ENCODE results near the gene COX4I2.

The COX4I2 gene

DNA sequence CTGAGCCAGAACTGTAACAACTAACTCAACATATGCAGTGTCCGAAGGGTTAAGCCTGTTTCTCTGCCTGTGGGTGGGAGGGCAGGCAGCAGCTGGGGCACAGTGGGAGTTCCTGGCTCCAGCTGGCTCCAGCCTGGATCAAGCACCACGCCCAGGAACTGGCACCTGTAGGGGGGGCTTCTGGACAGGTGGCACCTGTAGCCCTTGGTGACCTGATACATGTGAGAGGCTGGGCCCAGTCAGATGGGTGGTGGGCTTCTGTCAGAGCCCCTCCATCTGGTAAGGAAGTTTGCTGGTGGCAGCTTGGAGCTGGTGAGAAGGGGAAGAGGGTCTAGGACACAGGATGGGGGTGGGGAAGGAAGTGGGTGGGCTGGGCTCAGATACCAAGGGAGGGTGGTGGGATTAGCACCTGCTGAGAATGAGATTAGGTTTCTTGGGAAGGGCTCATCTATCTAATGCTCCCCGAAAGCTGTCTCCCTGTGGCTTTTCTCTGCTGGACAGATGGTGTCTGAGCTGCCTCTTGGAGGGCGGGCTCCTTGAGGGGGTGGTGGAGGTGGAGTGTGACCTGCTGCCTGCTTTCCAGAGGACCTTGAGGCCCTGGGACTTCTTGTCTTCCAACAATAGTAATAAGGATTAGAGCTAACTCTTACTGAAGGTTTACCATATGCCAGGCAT, 56.4 kb downstream of the COX4I2 start:
- H2BK120ac ChIP-seq (ENCODE audit: low read depth, low read length), result peak overlapping the region; percentile 9
- H3K27ac ChIP-seq (ENCODE audit: low read length, poor library complexity, severe bottlenecking), result peak overlapping the region; percentile 77
- no peak overlapping the region for H4K8ac ChIP-seq (ENCODE audit: low read length)
- H3K4ac ChIP-seq (ENCODE audit: low read depth in 1 of 2, low read length in 2 of 2), result no peak overlapping the region
- WGBS, result 76% methylated on average over 4 of the region's 4 CpGs
- no peaks in the 10 kb centered on the region for H3K79me1 ChIP-seq (replicated peaks; ENCODE audit: low read length, poor library complexity, severe bottlenecking)
- H3K9ac ChIP-seq (ENCODE audit: low read length), result peak overlapping the region; percentile 53
- no peak overlapping the region for H2AFZ ChIP-seq (ENCODE audit: low read depth, low read length)
- no peaks in the 10 kb centered on the region for H3K9me3 ChIP-seq (ENCODE audit: control insufficient read depth, low read length)
- peaks cover 47 to 75% of the 10 kb centered on the region in 2 experiments for H3K36me3 ChIP-seq (ENCODE audit: control insufficient read depth in 1 of 2, insufficient read depth in 2 of 2, low read depth in 1 of 2, low read length in 2 of 2)
- peak overlapping the region in 1 of 2 experiments; percentile 72 for H2BK12ac ChIP-seq (ENCODE audit: low read length in 2 of 2)
- no peak overlapping the region for H3K14ac ChIP-seq (ENCODE audit: low read length in 2 of 2)
- H2BK15ac ChIP-seq (ENCODE audit: low read depth, poor library complexity, severe bottlenecking), result no peak overlapping the region
- H3K4me3 ChIP-seq (ENCODE audit: insufficient read depth in 1 of 2, low read depth in 1 of 2, low read length in 2 of 2), result no peak overlapping the region
- H3K23ac ChIP-seq (ENCODE audit: low read length in 2 of 2), result no peak overlapping the region
- peaks cover 43% of the 10 kb centered on the region for H3K4me1 ChIP-seq (ENCODE audit: control insufficient read depth, insufficient read depth, low read depth, low read length)
- peak overlapping the region; percentile 86 for H4K91ac ChIP-seq (ENCODE audit: low read length)
- peak overlapping the region; percentile 91 for H2AK5ac ChIP-seq (ENCODE audit: low read length, severe bottlenecking)
- peak overlapping the region; percentile 32 for H3K4me2 ChIP-seq (ENCODE audit: low read length, poor library complexity, severe bottlenecking)
- H3K27me3 ChIP-seq (ENCODE audit: control insufficient read depth in 1 of 2, insufficient read depth in 1 of 2, low read length in 2 of 2), result no peaks in the 10 kb centered on the region
- H3K18ac ChIP-seq (ENCODE audit: low read depth in 1 of 2, low read length in 2 of 2), result peak overlapping the region; percentile 28 to 57
- no peak for DNase-seq
- H2BK5ac ChIP-seq (ENCODE audit: low read depth, low read length, poor library complexity, severe bottlenecking), result peak overlapping the region; percentile 21

Small RNAs within 50 kb of the gene (small RNA-seq; reads per million reads assigned to genes)
- gene MIR3193 (ENCODE audit: low read depth), result 2.9 reads per million, percentile 12 among the genes with 10 or more reads in this experiment

Data from mesenchymal stem cell (in vitro differentiated cells and primary cell).